Measurements from ENCODE around the gene DPM3. TPM values are rescaled to one million over a fixed set of nuclear protein-coding genes. Genes with fewer than 3 reads are reported as not detected.

Gene DPM3
- total and polyA plus RNA-seq, 2 donors (not counting 3 experiments of a cell fraction or from before 2014, with no cell fraction given), result 69.6 to 258 TPM

- Histone ChIP-seq H3K4me2 (ENCODE audit: insufficient read depth, low read length) (no peak overlapping the region), H3K36me3 (ENCODE audit: control insufficient read depth in 2 of 2, extremely low read depth in 1 of 2, insufficient read depth in 2 of 2, low read length in 2 of 2) (peaks cover 22 to 35% of the 10 kb centered on the region in 2 experiments), H3K4me1 (ENCODE audit: control insufficient read depth, extremely low read depth, insufficient read depth, low read length) (peaks cover 49% of the 10 kb centered on the region), H2AFZ (ENCODE audit: low read depth, low read length) (no peak overlapping the region), H4K20me1 (replicated peaks; ENCODE audit: control insufficient read depth, extremely low read depth, insufficient read depth, low read length) (no peaks in the 10 kb centered on the region), H3K9ac (replicated peaks; ENCODE audit: extremely low read depth, insufficient read depth, low read length) (no peak overlapping the region), H3K79me2 (ENCODE audit: control insufficient read depth, insufficient read depth, low read length) (peaks cover 41% of the 10 kb centered on the region), H3K4me3 (replicated peaks in 1 of 3; ENCODE audit: insufficient read depth in 1 of 3, low read depth in 1 of 3, low read length in 3 of 3) (no peak overlapping the region), H3K27ac (ENCODE audit: insufficient read depth, low read depth, low read length) (peak overlapping the region; percentile 98), H3K9me3 (replicated peaks; ENCODE audit: control insufficient read depth, insufficient read depth, low read length) (no peaks in the 10 kb centered on the region), H3K27me3 (ENCODE audit: control insufficient read depth in 2 of 2, insufficient read depth in 2 of 2, low read length in 2 of 2) (no peaks in the 10 kb centered on the region), H3K9me1 (replicated peaks; ENCODE audit: control insufficient read depth, extremely low read depth, insufficient read depth, low read length) (no peaks in the 10 kb centered on the region)
- FAIRE-seq (no peak), DNase-seq (ENCODE audit: low read depth, low spot score) (peak; percentile 2)
- dilution Hi-C loops (cut with MboI; ENCODE audit: extremely low pct_ligation_motif_present, low sequenced_read_pairs) (no loop called here), intact Hi-C loops (cut with micrococcal nuclease) (no loop called here)
- CTCF ChIA-PET, result interaction anchor here (0.9 to 15.5 kb wide), 4 partner anchors 10 to 42 kb away, joined by 3 to 204 read pairs (median 20); partner anchors contain the start of gene KRTCAP2
- no peak for TF ChIP-seq EZH2 (IDR thresholded peaks at IDR 0.05; ENCODE audit: borderline replicate concordance, low read depth, low read length, severe bottlenecking)
- POLR2A ChIA-PET, result interaction anchor here (1.3 to 1.5 kb wide), 2 partner anchors 33 to 39 kb away, joined by 3 to 4 read pairs; partner anchors contain the start of gene KRTCAP2
- no TSS peak for BruUV-seq (replicated peaks)
Measured at GRCh38 chr1:155133799-155134281, 6.5 kb downstream of the DPM3 start.

GRCh38 chr1:155131856-155132255 lies 8.5 kb downstream of the DPM3 start:
- BruUV-seq (replicated peaks), result no TSS peak
- H3K9ac ChIP-seq (replicated peaks; ENCODE audit: extremely low read depth, insufficient read depth, low read length), result no peak overlapping the region
- H3K27ac ChIP-seq (ENCODE audit: insufficient read depth, low read depth, low read length), result no peak overlapping the region
- no peaks in the 10 kb centered on the region for H4K20me1 ChIP-seq (replicated peaks; ENCODE audit: control insufficient read depth, extremely low read depth, insufficient read depth, low read length)
- H3K79me2 ChIP-seq (ENCODE audit: control insufficient read depth, insufficient read depth, low read length), result peaks cover 32% of the 10 kb centered on the region
- H2AFZ ChIP-seq (ENCODE audit: low read depth, low read length), result no peak overlapping the region
- ChIA-PET POLR2A (interaction anchor here (0.6 kb wide), 1 partner anchor 137 kb away, joined by 10 read pairs; no protein-coding TSS in a partner anchor), CTCF (interaction anchor here (2.8 to 15.5 kb wide), 3 partner anchors 35 to 47 kb away, joined by 13 to 204 read pairs (median 97); no protein-coding TSS in a partner anchor)
- peak; percentile 48 for FAIRE-seq
- no peak for DNase-seq (ENCODE audit: low read depth, low spot score)
- H3K36me3 ChIP-seq (ENCODE audit: control insufficient read depth in 2 of 2, extremely low read depth in 1 of 2, insufficient read depth in 2 of 2, low read length in 2 of 2), result peaks cover 22 to 33% of the 10 kb centered on the region in 2 experiments
- H3K4me1 ChIP-seq (ENCODE audit: control insufficient read depth, extremely low read depth, insufficient read depth, low read length), result peaks cover 50% of the 10 kb centered on the region
- no peak overlapping the region for H3K4me2 ChIP-seq (ENCODE audit: insufficient read depth, low read length)
- no peak overlapping the region for H3K4me3 ChIP-seq (replicated peaks in 1 of 3; ENCODE audit: insufficient read depth in 1 of 3, low read depth in 1 of 3, low read length in 3 of 3)
- no peaks in the 10 kb centered on the region for H3K27me3 ChIP-seq (ENCODE audit: control insufficient read depth in 2 of 2, insufficient read depth in 2 of 2, low read length in 2 of 2)
- TF ChIP-seq GATA2 (IDR thresholded peaks at IDR 0.05; ENCODE audit: insufficient read depth, insufficient read length, low read depth, low read length), result no peak
- TF ChIP-seq EZH2 (IDR thresholded peaks at IDR 0.05; ENCODE audit: borderline replicate concordance, low read depth, low read length, severe bottlenecking), result no peak
- TF ChIP-seq POLR2A (IDR thresholded peaks at IDR 0.05; ENCODE audit: low read depth, low read length), result no peak
- TF ChIP-seq CTCF (IDR thresholded peaks at IDR 0.05; ENCODE audit: extremely low read depth in 1 of 2, insufficient read depth in 1 of 2, low read depth in 1 of 2, low read length in 2 of 2), result no peak
- no peak for TF ChIP-seq FOS (IDR thresholded peaks at IDR 0.05; ENCODE audit: borderline replicate concordance, insufficient read depth, low read length)
- no peak for TF ChIP-seq JUN (IDR thresholded peaks at IDR 0.05; ENCODE audit: borderline replicate concordance, insufficient read depth, insufficient read length, low read depth)
- TF ChIP-seq MAX (IDR thresholded peaks at IDR 0.05; ENCODE audit: insufficient read depth, insufficient read length), result no peak
- no peak for TF ChIP-seq POLR2AphosphoS5 (IDR thresholded peaks at IDR 0.05; ENCODE audit: insufficient read depth, low read depth, low read length)
- no peak for TF ChIP-seq MYC (IDR thresholded peaks at IDR 0.05; ENCODE audit: low read depth, low read length)
- H3K9me1 ChIP-seq (replicated peaks; ENCODE audit: control insufficient read depth, extremely low read depth, insufficient read depth, low read length), result no peaks in the 10 kb centered on the region
- H3K9me3 ChIP-seq (replicated peaks; ENCODE audit: control insufficient read depth, insufficient read depth, low read length), result no peaks in the 10 kb centered on the region
- intact Hi-C loops (cut with micrococcal nuclease) (no loop called here), dilution Hi-C loops (cut with MboI; ENCODE audit: extremely low pct_ligation_motif_present, low sequenced_read_pairs) (no loop called here)

Data from endothelial cell of umbilical vein (primary cell).